Smooth muscle cell (in vitro differentiated cells): ENCODE measurements around the gene ZNF770. TPM values are rescaled to one million over a fixed set of nuclear protein-coding genes. Genes with fewer than 3 reads are reported as not detected.

Experiments used
- DNase-seq: peaks from one replicate; lab custom pipeline; 2025; ENCODE audit not compliant: unreplicated experiment; lab: John Stamatoyannopoulos, UW
- H2AFZ ChIP-seq: fragments of 200-600 bp; sonication (generic); 2 replicates; pipeline ENCODE4 v1.6.0; 2016; ENCODE audit warnings: antibody characterized with exemption, low read depth, mild to moderate bottlenecking
- H3F3A ChIP-seq: fragments of 200-600 bp; sonication (generic); 2 replicates; pipeline ENCODE4 v1.6.0; 2017; ENCODE audit warnings: antibody characterized with exemption, low read depth
- H3K27ac ChIP-seq: fragments of 200-600 bp; sonication (generic); 2 replicates; pipeline ENCODE4 v1.5.1; 2016; ENCODE audit warnings: low read depth, mild to moderate bottlenecking
- H3K27me3 ChIP-seq: fragments of 200-600 bp; sonication (generic); 2 replicates; pipeline ENCODE4 v1.6.1; 2016; ENCODE audit warnings: low read depth, mild to moderate bottlenecking
- H3K36me3 ChIP-seq: fragments of 200-600 bp; sonication (generic); 2 replicates; pipeline ENCODE4 v1.5.1; 2016; ENCODE audit warnings: low read depth
- H3K4me1 ChIP-seq: fragments of 200-600 bp; sonication (generic); 2 replicates; pipeline ENCODE4 v1.5.1; 2016; ENCODE audit warnings: low read depth
- H3K4me2 ChIP-seq: fragments of 200-600 bp; sonication (generic); 2 replicates; pipeline ENCODE4 v1.6.0; 2016; ENCODE audit warnings: mild to moderate bottlenecking
- H3K4me3 ChIP-seq: fragments of 200-600 bp; sonication (generic); 2 replicates; pipeline ENCODE4 v1.5.1; 2016; ENCODE audit warnings: mild to moderate bottlenecking
- H3K79me2 ChIP-seq: fragments of 200-600 bp; sonication (generic); 2 replicates; pipeline ENCODE4 v1.6.0; 2016; ENCODE audit warnings: low read depth, mild to moderate bottlenecking
- H3K9ac ChIP-seq: fragments of 200-600 bp; sonication (generic); 2 replicates; pipeline ENCODE4 v1.6.0; 2016; ENCODE audit warnings: low read depth
- H3K9me3 ChIP-seq: fragments of 200-600 bp; sonication (generic); replicated peaks from 2 replicates; pipeline ENCODE4 v1.5.1; 2016; ENCODE audit warnings: low read depth
- H4K20me1 ChIP-seq: fragments of 200-600 bp; sonication (generic); 2 replicates; pipeline ENCODE4 v1.6.0; 2016; ENCODE audit warnings: low read depth
- WGBS: methylation state at CpG from one replicate; pipeline ENCODE4 v1.1.7; 2016; ENCODE audit warnings: low lambda C conversion rate; 5-methylcytosine and 5-hydroxymethylcytosine counted together
- polyA plus RNA-seq: library from polyadenylated mRNA; unstranded; fragments of >200 nt; fragmentation: Nextera tagmentation; extraction: Ambion mirVana; gene quantifications from 2 replicates; pipeline ENCODE4 v1.2.1, GENCODE V29; 2016
- total RNA-seq: library from RNA; depleted of rRNA; stranded (reverse); fragments of >200 nt; gene quantifications from 2 replicates; pipeline ENCODE4 v1.2.3, GENCODE V29; 2014
- TF ChIP-seq, protein P1 (sequence below): fragments of 200-600 bp; sonication (generic); IDR thresholded peaks from 2 replicates; pipeline ENCODE4 v1.5.1; 2017; ENCODE audit warnings: borderline replicate concordance, mild to moderate bottlenecking, antibody characterized with exemption; ENCODE audit not compliant: insufficient read depth, poor library complexity, severe bottlenecking

Gene ZNF770
- total and polyA plus RNA-seq, 2 experiments from 2014 or later: 28.7 to 32.4 TPM

- no peak overlapping the region for H3K4me2 ChIP-seq
- DNase-seq: no peak
- H3K9ac ChIP-seq: no peak overlapping the region
- no peaks in the 10 kb centered on the region for H3K79me2 ChIP-seq
- H3F3A ChIP-seq: peaks cover 7% of the 10 kb centered on the region
- no peak overlapping the region for H3K4me3 ChIP-seq
- H3K27ac ChIP-seq: no peak overlapping the region
- no peak overlapping the region for H2AFZ ChIP-seq
- H3K9me3 ChIP-seq: no peaks in the 10 kb centered on the region
- H4K20me1 ChIP-seq: no peaks in the 10 kb centered on the region
- WGBS: 90% methylated on average over 2 of the region's 2 CpGs
- TF ChIP-seq, protein P1, sequence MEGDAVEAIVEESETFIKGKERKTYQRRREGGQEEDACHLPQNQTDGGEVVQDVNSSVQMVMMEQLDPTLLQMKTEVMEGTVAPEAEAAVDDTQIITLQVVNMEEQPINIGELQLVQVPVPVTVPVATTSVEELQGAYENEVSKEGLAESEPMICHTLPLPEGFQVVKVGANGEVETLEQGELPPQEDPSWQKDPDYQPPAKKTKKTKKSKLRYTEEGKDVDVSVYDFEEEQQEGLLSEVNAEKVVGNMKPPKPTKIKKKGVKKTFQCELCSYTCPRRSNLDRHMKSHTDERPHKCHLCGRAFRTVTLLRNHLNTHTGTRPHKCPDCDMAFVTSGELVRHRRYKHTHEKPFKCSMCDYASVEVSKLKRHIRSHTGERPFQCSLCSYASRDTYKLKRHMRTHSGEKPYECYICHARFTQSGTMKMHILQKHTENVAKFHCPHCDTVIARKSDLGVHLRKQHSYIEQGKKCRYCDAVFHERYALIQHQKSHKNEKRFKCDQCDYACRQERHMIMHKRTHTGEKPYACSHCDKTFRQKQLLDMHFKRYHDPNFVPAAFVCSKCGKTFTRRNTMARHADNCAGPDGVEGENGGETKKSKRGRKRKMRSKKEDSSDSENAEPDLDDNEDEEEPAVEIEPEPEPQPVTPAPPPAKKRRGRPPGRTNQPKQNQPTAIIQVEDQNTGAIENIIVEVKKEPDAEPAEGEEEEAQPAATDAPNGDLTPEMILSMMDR: no peak
- H3K4me1 ChIP-seq: no peaks in the 10 kb centered on the region
- no peaks in the 10 kb centered on the region for H3K36me3 ChIP-seq
- no peaks in the 10 kb centered on the region for H3K27me3 ChIP-seq
Measured at GRCh38 chr15:35007397-35007796, 19.3 kb upstream of the ZNF770 start.

DNA sequence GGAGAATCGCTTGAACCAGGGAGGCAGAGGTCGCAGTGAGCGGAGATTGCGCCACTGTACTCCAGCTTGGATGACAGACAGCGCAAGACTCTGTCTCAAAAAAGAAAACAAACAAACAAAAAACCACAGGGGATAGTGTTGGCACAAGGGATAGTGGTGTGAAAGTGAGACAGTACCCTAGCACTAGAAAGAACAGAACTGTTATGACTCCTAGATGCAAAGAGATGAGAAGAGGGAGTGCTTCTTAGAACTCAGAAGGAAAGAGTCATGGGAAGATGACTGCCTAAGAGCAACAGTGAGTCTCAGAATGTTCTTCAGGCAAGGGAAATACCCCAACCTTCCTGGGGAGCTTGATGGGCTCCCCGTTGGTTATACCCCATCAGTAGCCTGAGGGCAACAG lies 17.8 kb upstream of the ZNF770 start:
- peaks cover 10% of the 10 kb centered on the region for H3F3A ChIP-seq
- H2AFZ ChIP-seq: no peak overlapping the region
- H3K4me1 ChIP-seq: no peaks in the 10 kb centered on the region
- no peaks in the 10 kb centered on the region for H3K9me3 ChIP-seq
- H3K9ac ChIP-seq: no peak overlapping the region
- no peaks in the 10 kb centered on the region for H3K27me3 ChIP-seq
- H3K4me3 ChIP-seq: no peak overlapping the region
- no peak overlapping the region for H3K27ac ChIP-seq
- H3K36me3 ChIP-seq: no peaks in the 10 kb centered on the region
- H4K20me1 ChIP-seq: no peaks in the 10 kb centered on the region
- no peak for DNase-seq
- TF ChIP-seq, protein P1: no peak
- WGBS: 96% methylated on average over 6 of the region's 6 CpGs
- H3K4me2 ChIP-seq: no peak overlapping the region
- no peaks in the 10 kb centered on the region for H3K79me2 ChIP-seq

DNA sequence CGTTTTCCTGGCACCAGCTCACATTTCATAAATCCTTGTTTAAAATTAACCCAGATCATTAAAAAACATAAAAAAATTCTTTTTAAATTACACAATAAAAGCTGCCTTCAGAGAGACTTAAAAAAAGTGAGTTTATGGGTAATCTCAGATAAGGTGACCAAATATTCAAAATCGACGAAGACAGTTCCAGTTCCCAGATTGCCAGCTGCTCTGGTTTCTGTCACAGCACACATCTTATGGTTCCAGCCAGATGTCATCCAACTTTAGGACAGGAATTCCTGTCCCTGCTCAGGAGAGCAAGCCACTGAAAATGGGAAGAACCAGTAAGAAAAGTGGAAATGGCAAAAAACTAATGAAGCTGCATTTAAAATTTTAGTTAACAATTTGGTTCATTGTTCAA lies 15.8 kb upstream of the ZNF770 start:
- H3K36me3 ChIP-seq: no peaks in the 10 kb centered on the region
- H3K4me1 ChIP-seq: no peaks in the 10 kb centered on the region
- H3K4me2 ChIP-seq: peak overlapping the region; percentile 32
- H3F3A ChIP-seq: peaks cover 10% of the 10 kb centered on the region
- DNase-seq: no peak
- WGBS: 16% methylated on average over 3 of the region's 3 CpGs
- H3K4me3 ChIP-seq: no peak overlapping the region
- TF ChIP-seq, protein P1: no peak
- H3K9ac ChIP-seq: no peak overlapping the region
- no peaks in the 10 kb centered on the region for H3K79me2 ChIP-seq
- H3K27ac ChIP-seq: peak overlapping the region; percentile 35
- H3K9me3 ChIP-seq: no peaks in the 10 kb centered on the region
- no peaks in the 10 kb centered on the region for H3K27me3 ChIP-seq
- no peaks in the 10 kb centered on the region for H4K20me1 ChIP-seq
- no peak overlapping the region for H2AFZ ChIP-seq

- Histone ChIP-seq H3K4me1 (no peaks in the 10 kb centered on the region), H3K79me2 (no peaks in the 10 kb centered on the region), H2AFZ (no peak overlapping the region), H4K20me1 (no peaks in the 10 kb centered on the region), H3K9ac (no peak overlapping the region), H3K27ac (no peak overlapping the region), H3K27me3 (no peaks in the 10 kb centered on the region), H3K4me2 (no peak overlapping the region), H3K9me3 (no peaks in the 10 kb centered on the region), H3K36me3 (no peaks in the 10 kb centered on the region), H3F3A (peaks cover 7% of the 10 kb centered on the region), H3K4me3 (no peak overlapping the region)
- WGBS: 23% methylated on average over 1 of the region's 1 CpG
- DNase-seq: no peak
- TF ChIP-seq, protein P1: no peak
Measured at GRCh38 chr15:35000511-35000910, 12.4 kb upstream of the ZNF770 start.
